HEK293 (cell line): ENCODE measurements around the gene SQOR.

Source experiments
- CTCF ChIA-PET: fragments of 350-600 bp; formaldehyde crosslinking; extraction: SDS; loops from one replicate; lab custom pipeline; 2021; ENCODE audit warnings: antibody characterized with exemption; lab: Yijun Ruan, JAX
- POLR2A ChIA-PET: fragments of 300-600 bp; formaldehyde crosslinking; extraction: SDS; loops from one replicate; lab custom pipeline; 2020; ENCODE audit warnings: antibody characterized with exemption, inconsistent platforms; lab: Yijun Ruan, JAX
- H3K27ac ChIP-seq: fragments of 200-500 bp; sonication (Bioruptor generic); 2 replicates; pipeline ENCODE4 v1.5.1; 2014; ENCODE audit warnings: low read depth, low read length, control low read depth, inconsistent platforms; ENCODE audit errors: extremely low read depth
- H3K36me3 ChIP-seq, 2 experiments: fragments of 200-500 bp in 1 of 2; sonication (Bioruptor generic) in 1 of 2; 1 replicate in 1 of 2; 2 replicates in 1 of 2; pipeline ENCODE4 v1.5.1; 2014 to 2017; ENCODE audit warnings: inconsistent platforms in 2 of 2, low read length in 2 of 2; ENCODE audit not compliant: control insufficient read depth in 2 of 2, insufficient read depth in 1 of 2
- H3K4me1 ChIP-seq: fragments of 200-500 bp; sonication (Bioruptor generic); 2 replicates; pipeline ENCODE4 v1.5.1; 2014; ENCODE audit warnings: mild to moderate bottlenecking, low read length, inconsistent platforms; ENCODE audit not compliant: control insufficient read depth, insufficient read depth
- H3K4me3 ChIP-seq: 2 replicates; pipeline ENCODE4 v1.5.1; 2011; ENCODE audit warnings: low read depth, mild to moderate bottlenecking, control low read depth, low read length, moderate library complexity
- H3K9me3 ChIP-seq: fragments of 200-500 bp; sonication (Bioruptor generic); 2 replicates; pipeline ENCODE4 v1.5.1; 2014; ENCODE audit warnings: low read depth, low read length, inconsistent platforms; ENCODE audit not compliant: control insufficient read depth, insufficient read depth
- HOXA7 ChIP-seq: sonication (generic); formaldehyde crosslinking; IDR thresholded peaks from 2 replicates; pipeline ENCODE4 v1.8.1; 2022; ENCODE audit warnings: missing genetic modification reagents, borderline replicate concordance
- PRDM4 ChIP-seq: fragments of 450-650 bp; formaldehyde crosslinking; IDR thresholded peaks from 2 replicates; pipeline ENCODE4 v1.5.1; 2017; ENCODE audit warnings: missing biosample characterization, missing genetic modification characterization
- REPIN1 ChIP-seq: fragments of 450-650 bp; formaldehyde crosslinking; IDR thresholded peaks from 2 replicates; pipeline ENCODE4 v1.5.1; 2017; ENCODE audit warnings: missing biosample characterization, missing genetic modification characterization, low read depth
- SETDB1 ChIP-seq: IDR thresholded peaks from one replicate; pipeline ENCODE4 v1.6.1; 2017; ENCODE audit warnings: mild to moderate bottlenecking, low read length, moderate library complexity, mixed read lengths; ENCODE audit not compliant: insufficient read length
- SP7 ChIP-seq: fragments of 450-650 bp; formaldehyde crosslinking; IDR thresholded peaks from 2 replicates; pipeline ENCODE4 v1.5.1; 2016; ENCODE audit warnings: missing biosample characterization, missing genetic modification characterization
- TCF7L2 ChIP-seq: IDR thresholded peaks from 2 replicates; pipeline ENCODE4 v1.6.1; 2011; ENCODE audit warnings: low read depth, mild to moderate bottlenecking, inconsistent platforms, low read length, moderate library complexity, borderline replicate concordance
- YY1 ChIP-seq: fragments of 450-650 bp; formaldehyde crosslinking; IDR thresholded peaks from 2 replicates; pipeline ENCODE4 v1.5.1; 2018; ENCODE audit warnings: missing biosample characterization, missing genetic modification characterization
- ZBTB20 ChIP-seq: fragments of 450-650 bp; formaldehyde crosslinking; IDR thresholded peaks from 2 replicates; pipeline ENCODE4 v1.5.1; 2016; ENCODE audit warnings: missing biosample characterization, missing genetic modification characterization
- ZFHX2 ChIP-seq: fragments of 450-650 bp; formaldehyde crosslinking; conservative IDR thresholded peaks from 2 replicates; pipeline ENCODE4 v1.5.1; 2016; ENCODE audit warnings: missing biosample characterization, missing genetic modification characterization
- ZNF133 ChIP-seq: fragments of 450-650 bp; formaldehyde crosslinking; IDR thresholded peaks from 2 replicates; pipeline ENCODE4 v1.5.1; 2016; ENCODE audit warnings: missing biosample characterization, missing genetic modification characterization
- ZNF169 ChIP-seq: fragments of 450-650 bp; formaldehyde crosslinking; IDR thresholded peaks from 2 replicates; pipeline ENCODE4 v1.5.1; 2016; ENCODE audit warnings: missing biosample characterization, missing genetic modification characterization
- ZNF175 ChIP-seq: fragments of 450-650 bp; formaldehyde crosslinking; IDR thresholded peaks from 2 replicates; pipeline ENCODE4 v1.5.1; 2016; ENCODE audit warnings: missing biosample characterization, missing genetic modification characterization
- ZNF214 ChIP-seq: fragments of 450-650 bp; formaldehyde crosslinking; IDR thresholded peaks from 2 replicates; pipeline ENCODE4 v1.5.1; 2017; ENCODE audit warnings: missing biosample characterization, mild to moderate bottlenecking, missing genetic modification characterization, borderline replicate concordance
- ZNF23 ChIP-seq: fragments of 450-650 bp; formaldehyde crosslinking; IDR thresholded peaks from 2 replicates; pipeline ENCODE4 v1.5.1; 2016; ENCODE audit warnings: missing biosample characterization, missing genetic modification characterization, borderline replicate concordance
- ZNF266 ChIP-seq: fragments of 450-650 bp; formaldehyde crosslinking; IDR thresholded peaks from 2 replicates; pipeline ENCODE4 v1.5.1; 2016; ENCODE audit warnings: missing biosample characterization, missing genetic modification characterization, low read depth
- ZNF311 ChIP-seq: fragments of 450-650 bp; formaldehyde crosslinking; IDR thresholded peaks from 2 replicates; pipeline ENCODE4 v1.5.1; 2017; ENCODE audit warnings: missing biosample characterization, missing genetic modification characterization, borderline replicate concordance
- ZNF37A ChIP-seq: fragments of 450-650 bp; IDR thresholded peaks from 2 replicates; pipeline ENCODE4 v1.5.1; 2018; ENCODE audit warnings: missing biosample characterization, missing genetic modification characterization
- ZNF473 ChIP-seq: fragments of 450-650 bp; formaldehyde crosslinking; IDR thresholded peaks from 2 replicates; pipeline ENCODE4 v1.5.1; 2017; ENCODE audit warnings: missing biosample characterization, missing genetic modification characterization
- ZNF580 ChIP-seq: fragments of 450-650 bp; formaldehyde crosslinking; IDR thresholded peaks from 2 replicates; pipeline ENCODE4 v1.5.1; 2016; ENCODE audit warnings: missing biosample characterization, missing genetic modification characterization
- ZNF629 ChIP-seq: fragments of 450-650 bp; formaldehyde crosslinking; IDR thresholded peaks from 2 replicates; pipeline ENCODE4 v1.5.1; 2017; ENCODE audit warnings: missing biosample characterization, missing genetic modification characterization
- ZNF837 ChIP-seq: fragments of 450-650 bp; formaldehyde crosslinking; IDR thresholded peaks from 2 replicates; pipeline ENCODE4 v1.5.1; 2016; ENCODE audit warnings: missing biosample characterization, missing genetic modification characterization
- TF ChIP-seq, protein P1 (sequence below): fragments of 450-650 bp; formaldehyde crosslinking; IDR thresholded peaks from 2 replicates; pipeline ENCODE4 v1.5.1; 2016; ENCODE audit warnings: missing biosample characterization, missing genetic modification characterization
- TF ChIP-seq, protein P2 (sequence below): fragments of 450-650 bp; formaldehyde crosslinking; IDR thresholded peaks from 2 replicates; pipeline ENCODE4 v1.5.1; 2016; ENCODE audit warnings: missing biosample characterization, missing genetic modification characterization
- TF ChIP-seq, protein P3 (sequence below): fragments of 450-650 bp; formaldehyde crosslinking; IDR thresholded peaks from 2 replicates; pipeline ENCODE4 v1.5.1; 2016; ENCODE audit warnings: missing biosample characterization, missing genetic modification characterization

The SQOR gene

GRCh38 chr15:45635191-45635638, 386 bp downstream of the SQOR start (continued):
- TF ChIP-seq PRDM4 (tag by site-specific recombination) (peak; percentile 24; the same call in 1 of the 2 replicates), ZNF175 (tag by site-specific recombination) (no peak), ZNF266 (tag by site-specific recombination) (no peak), ZNF169 (tag by site-specific recombination) (no peak), YY1 (tag by site-specific recombination) (no peak), ZNF37A (tag by site-specific recombination) (no peak), SP7 (tag by site-specific recombination) (no peak)
- TF ChIP-seq, protein P1, sequence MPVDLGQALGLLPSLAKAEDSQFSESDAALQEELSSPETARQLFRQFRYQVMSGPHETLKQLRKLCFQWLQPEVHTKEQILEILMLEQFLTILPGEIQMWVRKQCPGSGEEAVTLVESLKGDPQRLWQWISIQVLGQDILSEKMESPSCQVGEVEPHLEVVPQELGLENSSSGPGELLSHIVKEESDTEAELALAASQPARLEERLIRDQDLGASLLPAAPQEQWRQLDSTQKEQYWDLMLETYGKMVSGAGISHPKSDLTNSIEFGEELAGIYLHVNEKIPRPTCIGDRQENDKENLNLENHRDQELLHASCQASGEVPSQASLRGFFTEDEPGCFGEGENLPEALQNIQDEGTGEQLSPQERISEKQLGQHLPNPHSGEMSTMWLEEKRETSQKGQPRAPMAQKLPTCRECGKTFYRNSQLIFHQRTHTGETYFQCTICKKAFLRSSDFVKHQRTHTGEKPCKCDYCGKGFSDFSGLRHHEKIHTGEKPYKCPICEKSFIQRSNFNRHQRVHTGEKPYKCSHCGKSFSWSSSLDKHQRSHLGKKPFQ (tag by site-specific recombination), result no peak

GRCh38 chr15:45635763-45636292, 999 bp downstream of the SQOR start:
- peak overlapping the region; percentile 40 for H3K4me3 ChIP-seq
- no peaks in the 10 kb centered on the region; the same call in 1 of the 2 replicates for H3K4me1 ChIP-seq
- H3K9me3 ChIP-seq, result no peaks in the 10 kb centered on the region
- TF ChIP-seq ZFHX2 (tag by site-specific recombination) (no peak), ZNF37A (tag by site-specific recombination) (no peak), ZNF629 (no peak), ZNF837 (no peak), ZNF311 (tag by site-specific recombination) (no peak), ZNF133 (no peak), ZNF580 (tag by site-specific recombination) (no peak), ZNF473 (tag by site-specific recombination) (no peak), TCF7L2 (no peak), HOXA7 (no peak), SP7 (tag by site-specific recombination) (no peak), REPIN1 (tag by site-specific recombination) (no peak), ZNF266 (tag by site-specific recombination) (no peak), SETDB1 (no peak), ZNF23 (tag by site-specific recombination) (no peak), ZBTB20 (tag by site-specific recombination) (no peak), ZNF214 (tag by site-specific recombination) (no peak)
- TF ChIP-seq, protein P2, sequence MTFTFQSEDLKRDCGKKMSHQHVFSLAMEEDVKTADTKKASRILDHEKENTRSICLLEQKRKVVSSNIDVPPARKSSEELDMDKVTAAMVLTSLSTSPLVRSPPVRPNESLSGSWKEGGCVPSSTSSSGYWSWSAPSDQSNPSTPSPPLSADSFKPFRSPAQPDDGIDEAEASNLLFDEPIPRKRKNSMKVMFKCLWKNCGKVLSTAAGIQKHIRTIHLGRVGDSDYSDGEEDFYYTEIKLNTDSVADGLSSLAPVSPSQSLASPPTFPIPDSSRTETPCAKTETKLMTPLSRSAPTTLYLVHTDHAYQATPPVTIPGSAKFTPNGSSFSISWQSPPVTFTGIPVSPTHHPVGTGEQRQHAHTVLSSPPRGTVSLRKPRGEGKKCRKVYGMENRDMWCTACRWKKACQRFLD (tag by site-specific recombination), result no peak
- TF ChIP-seq, protein P3, sequence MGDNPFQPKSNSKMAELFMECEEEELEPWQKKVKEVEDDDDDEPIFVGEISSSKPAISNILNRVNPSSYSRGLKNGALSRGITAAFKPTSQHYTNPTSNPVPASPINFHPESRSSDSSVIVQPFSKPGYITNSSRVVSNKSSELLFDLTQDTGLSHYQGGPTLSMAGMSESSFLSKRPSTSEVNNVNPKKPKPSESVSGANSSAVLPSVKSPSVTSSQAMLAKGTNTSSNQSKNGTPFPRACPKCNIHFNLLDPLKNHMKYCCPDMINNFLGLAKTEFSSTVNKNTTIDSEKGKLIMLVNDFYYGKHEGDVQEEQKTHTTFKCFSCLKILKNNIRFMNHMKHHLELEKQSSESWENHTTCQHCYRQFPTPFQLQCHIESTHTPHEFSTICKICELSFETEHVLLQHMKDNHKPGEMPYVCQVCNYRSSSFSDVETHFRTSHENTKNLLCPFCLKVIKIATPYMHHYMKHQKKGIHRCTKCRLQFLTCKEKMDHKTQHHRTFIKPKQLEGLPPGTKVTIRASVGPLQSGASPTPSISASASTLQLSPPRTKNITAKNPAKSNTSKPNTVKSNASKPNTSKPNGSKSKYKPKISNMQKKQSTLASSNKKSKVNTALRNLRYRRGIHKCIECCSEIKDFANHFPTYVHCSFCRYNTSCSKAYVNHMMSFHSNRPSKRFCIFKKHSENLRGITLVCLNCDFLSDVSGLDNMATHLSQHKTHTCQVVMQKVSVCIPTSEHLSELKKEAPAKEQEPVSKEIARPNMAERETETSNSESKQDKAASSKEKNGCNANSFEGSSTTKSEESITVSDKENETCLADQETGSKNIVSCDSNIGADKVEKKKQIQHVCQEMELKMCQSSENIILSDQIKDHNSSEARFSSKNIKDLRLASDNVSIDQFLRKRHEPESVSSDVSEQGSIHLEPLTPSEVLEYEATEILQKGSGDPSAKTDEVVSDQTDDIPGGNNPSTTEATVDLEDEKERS (tag by site-specific recombination), result no peak
- TF ChIP-seq, all 188 proteins: peak for 0
- Histone ChIP-seq H3K36me3 (no peaks in the 10 kb centered on the region), H3K27ac (no peak overlapping the region)
- POLR2A ChIA-PET, result no interaction called here
- CTCF ChIA-PET, result interaction anchor here (0.6 to 1.6 kb wide), 2 partner anchors 9 to 46 kb away, joined by 4 read pairs; no protein-coding TSS in a partner anchor
